K562 (cell line): Measurements from ENCODE around the gene ZNF215. TPM values are rescaled to one million over a fixed set of nuclear protein-coding genes. Genes with fewer than 3 reads are reported as not detected.

Experiments used
- ARNT ChIP-seq, 2 experiments: fragments of 450-650 bp; IDR thresholded peaks; 2 replicates each; pipeline ENCODE4 v1.6.1; 2016; ENCODE audit warnings: mild to moderate bottlenecking in 1 of 2
- ASH1L ChIP-seq: fragments of 450-650 bp; IDR thresholded peaks from 2 replicates; pipeline ENCODE4 v1.6.1; 2018; ENCODE audit warnings: borderline replicate concordance, mild to moderate bottlenecking, low read depth; ENCODE audit not compliant: partially characterized antibody
- ATF7 ChIP-seq: fragments of 450-650 bp; IDR thresholded peaks from 2 replicates; pipeline ENCODE4 v1.7.1; 2014; ENCODE audit warnings: mild to moderate bottlenecking, moderate library complexity
- CAMTA2 ChIP-seq: fragments of 250-450 bp; sonication (Bioruptor Pico); conservative IDR thresholded peaks from 2 replicates; pipeline ENCODE4 v1.5.1; 2022
- ERF ChIP-seq: fragments of 450-650 bp; formaldehyde crosslinking; IDR thresholded peaks from 2 replicates; pipeline ENCODE4 v1.4.0; 2020; ENCODE audit warnings: mild to moderate bottlenecking, mixed read lengths
- GTF2F1 ChIP-seq: IDR thresholded peaks from 2 replicates; pipeline ENCODE4 v1.6.1; 2011; ENCODE audit warnings: low read depth, low read length, improper control_type of control experiment
- HNRNPH1 ChIP-seq: fragments of 200-400 bp; formaldehyde crosslinking; optimal IDR thresholded peaks from 2 replicates; pipeline ENCODE3; 2017; ENCODE audit warnings: low read depth, mild to moderate bottlenecking, low read length, moderate library complexity
- MED1 ChIP-seq: sonication (generic); formaldehyde crosslinking; IDR thresholded peaks from 2 replicates; pipeline ENCODE4 v1.8.1; 2023; ENCODE audit warnings: missing genetic modification reagents, borderline replicate concordance
- RUNX1 ChIP-seq: sonication (generic); IDR thresholded peaks from 2 replicates; pipeline ENCODE4 v1.6.1; 2016; ENCODE audit warnings: antibody characterized with exemption, low read depth
- TFAM ChIP-seq: fragments of 250-450 bp; sonication (Bioruptor Pico); conservative IDR thresholded peaks from 2 replicates; pipeline ENCODE4 v1.5.0; 2021; ENCODE audit warnings: mild to moderate bottlenecking, moderate library complexity
- ZC3H8 ChIP-seq: fragments of 450-650 bp; IDR thresholded peaks from 2 replicates; pipeline ENCODE4 v1.6.1; 2017
- ZFP36 ChIP-seq: fragments of 150-350 bp; IDR thresholded peaks from 2 replicates; pipeline ENCODE4 v1.6.1; 2018; ENCODE audit warnings: low read length, low read depth; ENCODE audit not compliant: partially characterized antibody
- ZNF561 ChIP-seq: fragments of 450-650 bp; formaldehyde crosslinking; conservative IDR thresholded peaks from 2 replicates; pipeline ENCODE4 v1.4.0; 2020; ENCODE audit warnings: mild to moderate bottlenecking, moderate library complexity
- polyA plus RNA-seq, 8 experiments: library from polyadenylated mRNA; depleted of rRNA in 4 of 8; stranded (reverse) in 5 of 8; unstranded in 3 of 8; fragments of >200 nt; fragmentation: Nextera tagmentation in 2 of 8; fragmentation: Illumina TruSeq in 1 of 8; extraction: Ambion mirVana in 2 of 8; extraction: Trizol in 1 of 8; gene quantifications; 2 replicates each; pipeline versions ENCODE4 v1.2.1 to v1.2.3, GENCODE V29; 2011 to 2014; ENCODE audit warnings: inconsistent platforms in 1 of 8, missing spikeins in 1 of 8
- total RNA-seq, 7 experiments: library from RNA; depleted of rRNA in 6 of 7; stranded (reverse); fragments of >200 nt in 6 of 7; fragmentation: Illumina TruSeq in 2 of 7; extraction: Trizol in 2 of 7; gene quantifications; 2 replicates each; pipeline versions ENCODE4 v1.2.1 to v1.2.3, GENCODE V29; 2011 to 2021; ENCODE audit warnings: low replicate concordance in 1 of 7
- TF ChIP-seq, protein P1 (sequence below): fragments of 250-450 bp; sonication (Bioruptor Pico); IDR thresholded peaks from 2 replicates; pipeline ENCODE4 v1.8.0; 2022; ENCODE audit warnings: inconsistent platforms
- TF ChIP-seq, protein P2 (sequence below), 2 experiments: fragments of 450-650 bp; formaldehyde crosslinking in 1 of 2; IDR thresholded peaks; 2 replicates each; pipeline versions ENCODE4 v1.4.0 to v1.6.1; 2014 to 2020; ENCODE audit warnings: mild to moderate bottlenecking in 2 of 2, borderline replicate concordance in 1 of 2, low read depth in 1 of 2
- TF ChIP-seq, protein P3 (sequence below): fragments of 250-450 bp; sonication (Bioruptor Pico); IDR thresholded peaks from 2 replicates; pipeline ENCODE4 v1.5.0; 2021
- TF ChIP-seq, protein P4 (sequence below): fragments of 450-650 bp; conservative IDR thresholded peaks from 2 replicates; pipeline ENCODE4 v1.6.1; 2016; ENCODE audit warnings: missing genetic modification characterization, low read depth, mild to moderate bottlenecking, missing compliant biosample characterization, moderate library complexity

The ZNF215 gene
- total and polyA plus RNA-seq, 9 of the 15 experiments (the other 6 are each of a cell fraction or from before 2014, with no cell fraction given) = 11.2 to 19.1 (median 14.2) TPM

DNA sequence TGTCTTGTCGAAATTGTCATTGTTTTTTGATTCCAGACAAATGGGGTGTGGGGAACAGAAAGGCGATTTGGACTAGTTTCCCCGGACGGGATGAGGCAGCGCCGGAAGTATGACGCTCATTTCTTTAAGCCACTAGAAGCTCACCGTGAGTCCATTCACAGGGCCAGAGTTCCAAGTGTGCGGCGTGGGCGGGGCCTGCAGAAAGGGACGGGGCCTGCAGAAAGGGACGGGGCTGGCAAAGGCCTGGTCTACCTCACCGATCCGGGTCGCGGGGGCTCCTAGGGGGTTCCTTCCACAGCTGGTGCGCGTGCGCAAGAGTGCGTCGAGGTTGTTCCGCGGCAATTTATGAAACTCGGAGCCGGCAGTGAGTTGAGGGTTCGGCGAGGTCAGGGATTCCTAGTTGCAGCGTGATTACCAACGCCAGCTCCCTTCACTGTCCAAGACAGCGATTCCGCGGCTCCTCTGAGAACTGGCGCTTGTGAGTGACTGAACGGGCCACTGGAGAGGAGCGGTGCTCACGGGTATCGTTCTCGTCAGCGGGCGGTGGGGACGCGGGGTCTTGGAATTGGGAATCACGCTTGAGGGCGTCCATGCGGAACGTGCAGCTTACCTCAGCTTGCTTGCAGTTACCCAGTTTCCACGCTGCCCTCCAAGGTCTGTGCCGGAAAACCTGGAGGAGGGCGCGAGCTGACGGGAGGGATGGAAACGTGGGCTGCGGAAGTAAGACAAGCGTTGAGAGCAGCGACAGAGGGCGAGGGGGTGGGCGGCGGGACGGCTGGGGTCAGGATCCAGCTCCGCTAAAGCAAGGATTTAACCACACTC, at the start of gene ZNF215 (continued):
- TF ChIP-seq ARNT (IDR thresholded peaks at IDR 0.05) = no peak
- TF ChIP-seq ZFP36 = no peak
- TF ChIP-seq RUNX1 = no peak
- no peak for TF ChIP-seq TFAM (CRISPR knock-in tag)
- TF ChIP-seq ZNF561 = no peak
- TF ChIP-seq ATF7 = peak; percentile 58; the same call in 1 of the 2 replicates
- TF ChIP-seq ASH1L = no peak
- TF ChIP-seq ERF (CRISPR knock-in tag) = no peak
- no peak for TF ChIP-seq HNRNPH1
- TF ChIP-seq, protein P1, sequence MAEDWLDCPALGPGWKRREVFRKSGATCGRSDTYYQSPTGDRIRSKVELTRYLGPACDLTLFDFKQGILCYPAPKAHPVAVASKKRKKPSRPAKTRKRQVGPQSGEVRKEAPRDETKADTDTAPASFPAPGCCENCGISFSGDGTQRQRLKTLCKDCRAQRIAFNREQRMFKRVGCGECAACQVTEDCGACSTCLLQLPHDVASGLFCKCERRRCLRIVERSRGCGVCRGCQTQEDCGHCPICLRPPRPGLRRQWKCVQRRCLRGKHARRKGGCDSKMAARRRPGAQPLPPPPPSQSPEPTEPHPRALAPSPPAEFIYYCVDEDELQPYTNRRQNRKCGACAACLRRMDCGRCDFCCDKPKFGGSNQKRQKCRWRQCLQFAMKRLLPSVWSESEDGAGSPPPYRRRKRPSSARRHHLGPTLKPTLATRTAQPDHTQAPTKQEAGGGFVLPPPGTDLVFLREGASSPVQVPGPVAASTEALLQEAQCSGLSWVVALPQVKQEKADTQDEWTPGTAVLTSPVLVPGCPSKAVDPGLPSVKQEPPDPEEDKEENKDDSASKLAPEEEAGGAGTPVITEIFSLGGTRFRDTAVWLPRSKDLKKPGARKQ (CRISPR knock-in tag) = no peak
- TF ChIP-seq, protein P2, sequence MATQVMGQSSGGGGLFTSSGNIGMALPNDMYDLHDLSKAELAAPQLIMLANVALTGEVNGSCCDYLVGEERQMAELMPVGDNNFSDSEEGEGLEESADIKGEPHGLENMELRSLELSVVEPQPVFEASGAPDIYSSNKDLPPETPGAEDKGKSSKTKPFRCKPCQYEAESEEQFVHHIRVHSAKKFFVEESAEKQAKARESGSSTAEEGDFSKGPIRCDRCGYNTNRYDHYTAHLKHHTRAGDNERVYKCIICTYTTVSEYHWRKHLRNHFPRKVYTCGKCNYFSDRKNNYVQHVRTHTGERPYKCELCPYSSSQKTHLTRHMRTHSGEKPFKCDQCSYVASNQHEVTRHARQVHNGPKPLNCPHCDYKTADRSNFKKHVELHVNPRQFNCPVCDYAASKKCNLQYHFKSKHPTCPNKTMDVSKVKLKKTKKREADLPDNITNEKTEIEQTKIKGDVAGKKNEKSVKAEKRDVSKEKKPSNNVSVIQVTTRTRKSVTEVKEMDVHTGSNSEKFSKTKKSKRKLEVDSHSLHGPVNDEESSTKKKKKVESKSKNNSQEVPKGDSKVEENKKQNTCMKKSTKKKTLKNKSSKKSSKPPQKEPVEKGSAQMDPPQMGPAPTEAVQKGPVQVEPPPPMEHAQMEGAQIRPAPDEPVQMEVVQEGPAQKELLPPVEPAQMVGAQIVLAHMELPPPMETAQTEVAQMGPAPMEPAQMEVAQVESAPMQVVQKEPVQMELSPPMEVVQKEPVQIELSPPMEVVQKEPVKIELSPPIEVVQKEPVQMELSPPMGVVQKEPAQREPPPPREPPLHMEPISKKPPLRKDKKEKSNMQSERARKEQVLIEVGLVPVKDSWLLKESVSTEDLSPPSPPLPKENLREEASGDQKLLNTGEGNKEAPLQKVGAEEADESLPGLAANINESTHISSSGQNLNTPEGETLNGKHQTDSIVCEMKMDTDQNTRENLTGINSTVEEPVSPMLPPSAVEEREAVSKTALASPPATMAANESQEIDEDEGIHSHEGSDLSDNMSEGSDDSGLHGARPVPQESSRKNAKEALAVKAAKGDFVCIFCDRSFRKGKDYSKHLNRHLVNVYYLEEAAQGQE (IDR thresholded peaks at IDR 0.05; ENCODE audit: borderline replicate concordance) = no peak
- TF ChIP-seq, protein P2 (CRISPR knock-in tag; IDR thresholded peaks at IDR 0.05; ENCODE audit: low read depth) = no peak
- TF ChIP-seq CAMTA2 (CRISPR knock-in tag) = no peak
- no peak for TF ChIP-seq ZC3H8
- no peak for TF ChIP-seq MED1 (CRISPR knock-in tag)
- TF ChIP-seq GTF2F1 = no peak
- TF ChIP-seq, protein P3, sequence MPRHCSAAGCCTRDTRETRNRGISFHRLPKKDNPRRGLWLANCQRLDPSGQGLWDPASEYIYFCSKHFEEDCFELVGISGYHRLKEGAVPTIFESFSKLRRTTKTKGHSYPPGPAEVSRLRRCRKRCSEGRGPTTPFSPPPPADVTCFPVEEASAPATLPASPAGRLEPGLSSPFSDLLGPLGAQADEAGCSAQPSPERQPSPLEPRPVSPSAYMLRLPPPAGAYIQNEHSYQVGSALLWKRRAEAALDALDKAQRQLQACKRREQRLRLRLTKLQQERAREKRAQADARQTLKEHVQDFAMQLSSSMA (CRISPR knock-in tag) = no peak
- TF ChIP-seq, protein P4, sequence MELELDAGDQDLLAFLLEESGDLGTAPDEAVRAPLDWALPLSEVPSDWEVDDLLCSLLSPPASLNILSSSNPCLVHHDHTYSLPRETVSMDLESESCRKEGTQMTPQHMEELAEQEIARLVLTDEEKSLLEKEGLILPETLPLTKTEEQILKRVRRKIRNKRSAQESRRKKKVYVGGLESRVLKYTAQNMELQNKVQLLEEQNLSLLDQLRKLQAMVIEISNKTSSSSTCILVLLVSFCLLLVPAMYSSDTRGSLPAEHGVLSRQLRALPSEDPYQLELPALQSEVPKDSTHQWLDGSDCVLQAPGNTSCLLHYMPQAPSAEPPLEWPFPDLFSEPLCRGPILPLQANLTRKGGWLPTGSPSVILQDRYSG (tag) = no peak
